HG03045 (cell line): ENCODE data around the gene MCM3.
A peak's percentile ranks its signal among the peaks of the same experiment; 100 is the strongest.

Source experiments
- ATAC-seq: cut with Tn5 transposase; IDR thresholded peaks from one replicate; pipeline ENCODE4 v1.9.1; 2021; ENCODE audit warnings: mild to moderate bottlenecking, moderate library complexity; ENCODE audit not compliant: unreplicated experiment

Gene MCM3

DNA sequence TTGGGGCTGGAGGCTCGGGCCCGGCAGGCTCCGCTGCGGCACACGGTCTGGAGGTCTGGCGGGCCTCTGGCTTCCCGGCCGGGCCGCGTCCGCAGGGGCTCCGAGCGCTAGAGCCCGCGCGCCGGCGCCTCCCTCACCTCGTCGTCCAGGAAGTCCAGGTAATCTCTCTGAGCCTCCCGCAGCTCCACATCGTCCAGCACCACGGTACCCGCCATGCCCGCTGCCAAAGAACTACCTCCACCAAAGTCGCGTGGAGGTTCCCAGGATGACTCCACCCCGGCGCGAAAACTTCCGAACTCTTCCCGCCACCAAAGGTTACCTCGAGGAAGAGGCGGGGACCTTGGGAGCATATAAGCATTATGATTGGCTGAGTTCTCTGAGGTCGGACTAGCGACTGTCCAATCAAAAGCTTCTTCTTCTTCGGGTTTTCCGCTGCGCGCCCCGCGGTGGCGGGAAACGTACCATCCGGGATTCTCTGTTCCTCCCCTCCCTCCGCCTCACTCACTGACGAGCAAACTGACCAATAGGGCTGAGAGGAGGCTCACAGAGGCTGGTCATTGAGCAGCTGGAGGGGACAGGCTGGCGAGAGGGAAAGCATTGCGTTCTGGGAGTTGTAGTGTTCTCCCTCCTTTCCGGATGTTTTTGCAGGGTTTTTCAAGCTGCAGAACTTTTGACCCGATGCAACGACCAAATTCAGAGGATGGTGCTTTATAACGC is at the start of gene MCM3:
Gene MCM3 (minus strand): TSS at position 283 of the 717 bp plus-strand sequence. CDS start 68 bp downstream, at position 215.
- peak; percentile 99 for ATAC-seq

DNA sequence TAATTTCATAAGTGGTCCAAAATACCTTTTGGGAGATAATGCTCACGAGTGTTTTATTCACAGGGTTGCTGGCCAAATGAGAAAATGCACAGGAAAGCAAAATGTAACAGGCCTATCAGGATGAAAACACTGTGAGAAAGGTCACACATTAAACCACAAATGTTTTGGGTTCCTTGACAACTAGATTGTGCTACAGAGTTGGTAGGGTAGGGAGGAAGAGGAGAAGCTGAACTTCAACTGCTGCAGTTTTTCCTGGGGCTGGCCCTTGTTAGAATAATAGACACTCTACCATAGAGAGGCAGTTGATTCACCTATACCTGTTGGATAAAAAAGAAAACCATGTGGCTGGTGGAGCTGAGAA is 49.3 kb upstream of the MCM3 start:
- no peak for ATAC-seq

- ATAC-seq = no peak
These were observed 47.4 kb upstream of the MCM3 start for GRCh38 chr6:52331793-52332457.

DNA sequence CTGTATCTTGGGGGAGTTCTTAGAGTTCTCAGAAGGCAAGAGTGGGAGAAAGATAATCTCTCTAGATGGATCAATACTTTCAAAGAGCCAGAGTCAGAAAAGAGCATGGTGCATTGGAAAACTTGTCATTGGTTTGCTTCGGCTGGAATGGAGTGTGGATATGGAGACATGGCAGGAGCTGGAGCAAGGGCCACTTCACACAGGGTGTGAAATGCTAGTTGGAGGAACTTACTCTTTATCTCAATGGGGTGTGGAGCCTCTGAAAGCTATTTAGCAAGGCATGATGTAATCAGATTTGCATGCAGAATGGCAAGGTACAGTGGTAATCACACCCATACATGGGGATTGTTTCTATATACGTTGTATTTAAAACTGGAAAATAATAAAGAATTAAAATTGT is 45.9 kb upstream of the MCM3 start:
- no peak for ATAC-seq

- no peak for ATAC-seq
These were observed 44.2 kb upstream of the MCM3 start for GRCh38 chr6:52328729-52329128.

GRCh38 chr6:52328303-52328662 is 43.7 kb upstream of the MCM3 start:
- no peak for ATAC-seq

DNA sequence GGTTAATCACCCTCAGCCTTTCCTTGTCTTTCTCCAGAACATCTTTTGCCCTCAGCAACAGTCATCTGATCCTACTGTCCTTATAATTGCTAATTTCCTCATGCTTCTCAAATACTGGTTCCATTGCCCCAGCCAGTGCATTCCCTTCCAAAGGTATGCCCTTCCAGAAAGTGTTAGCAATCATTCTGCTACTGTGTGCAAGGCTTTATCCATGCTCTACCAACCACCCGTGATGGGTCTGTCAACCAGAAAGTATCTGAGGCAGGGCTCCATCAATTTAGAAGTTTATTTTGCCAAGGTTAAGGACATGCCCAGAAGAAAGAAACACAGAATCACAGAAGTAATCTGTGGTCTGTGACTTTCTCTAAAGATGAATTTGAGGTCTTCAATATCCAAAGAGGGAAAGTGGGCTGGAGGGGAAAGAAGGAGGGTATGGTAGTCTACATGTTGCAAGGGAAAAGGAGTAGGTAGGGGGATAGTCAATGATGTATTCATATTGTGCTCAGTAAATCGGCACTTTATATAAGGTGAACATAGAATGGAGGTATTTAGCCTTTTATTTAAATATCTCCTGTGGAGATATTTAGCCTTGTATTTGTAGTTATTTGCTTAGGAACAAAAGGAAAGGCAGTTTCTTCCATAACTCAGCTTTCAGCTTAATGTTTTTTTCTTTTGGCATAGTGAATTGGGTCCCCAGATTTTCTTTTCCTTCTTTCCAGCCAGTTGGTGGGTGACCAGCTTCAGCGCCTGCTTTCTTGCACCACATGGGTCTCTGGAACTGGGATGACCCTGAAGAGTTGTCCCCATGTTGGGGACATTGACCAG is 42.2 kb upstream of the MCM3 start:
- ATAC-seq = no peak

DNA sequence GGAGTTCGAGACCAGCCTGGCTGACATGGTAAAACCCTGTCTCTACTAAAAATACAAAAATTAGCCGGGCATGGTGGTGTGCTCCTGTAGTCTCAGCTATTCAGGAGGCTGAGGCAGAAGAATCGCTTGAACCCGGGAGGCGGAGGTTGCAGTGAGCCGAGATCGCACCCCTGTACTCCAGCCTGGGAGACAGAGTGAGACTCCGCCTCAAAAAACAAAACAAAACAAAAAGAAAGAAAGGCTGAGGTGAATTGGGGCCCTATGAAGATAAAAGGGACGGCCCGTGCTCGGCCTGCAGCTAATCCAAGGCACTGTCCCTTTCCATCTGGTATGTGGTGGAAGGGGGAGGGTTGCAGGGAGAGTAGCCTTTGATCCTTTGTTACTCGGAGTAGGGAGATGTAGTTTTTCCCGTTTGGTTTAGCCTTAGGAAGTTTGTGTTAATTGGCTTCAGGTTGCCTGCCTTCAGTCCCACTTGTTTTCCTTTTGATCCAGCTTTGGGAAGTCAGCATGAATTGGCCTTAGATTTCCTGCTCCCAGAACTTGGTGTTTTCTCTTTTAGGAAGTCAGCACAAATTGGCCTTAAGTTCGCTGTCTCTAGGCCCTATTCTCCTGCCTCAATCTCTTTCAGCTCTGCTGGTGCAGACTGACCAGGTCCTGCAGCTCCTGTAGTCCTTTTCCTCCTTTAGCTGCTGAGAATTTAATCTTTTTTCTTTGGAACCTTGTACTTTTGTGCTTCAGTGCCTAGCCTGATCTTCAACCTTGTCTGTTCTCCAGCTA is 41.3 kb upstream of the MCM3 start:
- no peak for ATAC-seq

GRCh38 chr6:52324189-52324588 is 39.6 kb upstream of the MCM3 start:
- ATAC-seq = no peak

DNA sequence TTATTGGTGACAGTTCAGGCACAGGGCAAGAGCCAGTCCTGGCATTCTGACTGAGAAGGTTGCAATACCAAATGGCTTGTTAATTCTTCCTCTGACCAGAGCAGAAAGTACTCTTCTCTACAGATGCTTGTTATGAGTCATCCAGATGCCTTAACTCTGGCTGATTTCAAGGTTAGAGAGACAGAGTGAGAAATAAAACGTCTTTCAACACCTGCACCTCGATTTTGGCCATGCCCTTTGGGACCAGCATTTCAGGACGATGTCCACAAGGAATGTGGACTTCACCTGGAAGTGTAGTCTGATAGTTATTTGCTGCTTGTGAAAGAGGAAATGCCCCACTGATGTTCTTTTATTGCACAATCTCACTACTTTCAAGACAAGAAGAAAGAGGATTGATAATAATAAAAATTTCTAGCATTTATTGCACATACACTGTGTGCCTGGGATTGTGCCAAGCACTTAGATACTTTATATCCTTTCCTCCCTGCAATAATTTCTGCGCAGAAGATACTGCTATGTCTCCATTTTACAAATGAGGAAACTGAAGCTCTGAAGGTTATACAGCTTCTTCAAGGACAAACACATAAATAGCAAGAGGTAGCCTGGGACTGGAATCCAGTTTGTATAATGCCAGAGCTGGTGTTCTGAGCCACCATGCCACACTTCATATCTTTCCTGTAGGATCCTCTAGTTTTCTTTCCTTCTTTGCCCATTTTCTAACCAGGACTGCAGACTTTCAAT is 33.5 kb upstream of the MCM3 start:
- ATAC-seq = peak; percentile 95

DNA sequence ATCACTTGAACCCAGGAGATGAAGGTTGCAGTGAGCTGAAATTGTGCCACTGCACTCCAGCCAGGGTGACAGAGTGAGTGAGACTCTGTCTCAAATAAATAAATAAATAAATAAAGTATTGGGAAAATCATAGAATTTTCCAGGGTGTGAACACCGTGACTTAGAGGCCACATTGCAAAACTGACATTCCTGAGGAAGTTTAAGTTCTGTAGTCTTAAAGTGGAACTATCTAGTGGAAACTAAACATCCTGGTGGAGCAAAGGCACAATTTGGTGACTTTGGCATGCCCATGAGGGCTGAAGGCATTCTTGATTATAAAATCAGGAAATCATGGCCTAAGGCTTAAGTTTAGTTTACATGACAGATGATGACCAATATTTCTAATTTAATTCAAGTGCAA is 32.7 kb upstream of the MCM3 start:
- ATAC-seq = no peak

GRCh38 chr6:52314752-52315151 is 30.2 kb upstream of the MCM3 start:
- ATAC-seq = no peak

- no peak for ATAC-seq
These were observed 27.9 kb upstream of the MCM3 start for GRCh38 chr6:52312461-52312860.

DNA sequence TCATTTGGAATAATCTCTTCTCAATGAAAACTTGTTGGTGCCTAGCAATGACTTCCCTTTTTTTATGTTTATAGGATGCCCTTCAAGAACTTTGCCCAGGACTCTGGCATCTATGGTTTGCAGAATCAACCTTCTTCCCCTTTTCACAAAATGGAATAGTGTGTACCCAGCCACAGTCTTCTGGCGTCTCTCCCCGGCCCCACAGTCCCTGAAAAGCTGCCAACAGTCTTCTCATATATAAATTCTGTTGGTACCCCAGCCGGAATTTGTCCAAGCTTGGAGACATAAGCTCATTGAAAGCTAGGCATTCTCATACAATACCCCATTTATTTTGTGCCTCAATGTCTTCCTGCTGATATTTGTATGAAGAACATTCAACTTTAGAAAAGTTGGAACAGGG is 26.4 kb upstream of the MCM3 start:
- ATAC-seq = no peak

DNA sequence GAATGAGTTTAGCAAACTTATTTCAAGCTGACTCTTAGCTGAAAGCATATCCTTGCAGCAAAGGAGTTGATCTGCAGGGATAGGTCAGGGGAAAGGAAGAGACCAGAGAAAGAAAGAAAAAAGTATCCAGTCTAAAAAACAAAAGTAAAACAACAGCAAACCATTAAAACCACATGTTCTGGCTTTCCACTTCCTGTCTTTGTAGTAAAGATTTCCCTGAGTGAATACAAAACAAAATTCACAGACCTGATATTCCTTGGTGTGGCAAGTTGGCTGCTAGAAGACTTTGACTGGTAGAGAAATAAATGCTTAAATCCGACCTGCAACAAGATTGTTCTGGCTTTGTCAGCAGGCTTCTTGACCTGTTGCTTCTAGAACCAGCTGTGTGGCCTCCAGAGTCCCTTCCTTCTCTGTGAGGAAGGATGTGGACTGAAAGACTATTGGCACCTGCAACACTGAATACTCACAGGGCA is 23.4 kb upstream of the MCM3 start:
- no peak for ATAC-seq

DNA sequence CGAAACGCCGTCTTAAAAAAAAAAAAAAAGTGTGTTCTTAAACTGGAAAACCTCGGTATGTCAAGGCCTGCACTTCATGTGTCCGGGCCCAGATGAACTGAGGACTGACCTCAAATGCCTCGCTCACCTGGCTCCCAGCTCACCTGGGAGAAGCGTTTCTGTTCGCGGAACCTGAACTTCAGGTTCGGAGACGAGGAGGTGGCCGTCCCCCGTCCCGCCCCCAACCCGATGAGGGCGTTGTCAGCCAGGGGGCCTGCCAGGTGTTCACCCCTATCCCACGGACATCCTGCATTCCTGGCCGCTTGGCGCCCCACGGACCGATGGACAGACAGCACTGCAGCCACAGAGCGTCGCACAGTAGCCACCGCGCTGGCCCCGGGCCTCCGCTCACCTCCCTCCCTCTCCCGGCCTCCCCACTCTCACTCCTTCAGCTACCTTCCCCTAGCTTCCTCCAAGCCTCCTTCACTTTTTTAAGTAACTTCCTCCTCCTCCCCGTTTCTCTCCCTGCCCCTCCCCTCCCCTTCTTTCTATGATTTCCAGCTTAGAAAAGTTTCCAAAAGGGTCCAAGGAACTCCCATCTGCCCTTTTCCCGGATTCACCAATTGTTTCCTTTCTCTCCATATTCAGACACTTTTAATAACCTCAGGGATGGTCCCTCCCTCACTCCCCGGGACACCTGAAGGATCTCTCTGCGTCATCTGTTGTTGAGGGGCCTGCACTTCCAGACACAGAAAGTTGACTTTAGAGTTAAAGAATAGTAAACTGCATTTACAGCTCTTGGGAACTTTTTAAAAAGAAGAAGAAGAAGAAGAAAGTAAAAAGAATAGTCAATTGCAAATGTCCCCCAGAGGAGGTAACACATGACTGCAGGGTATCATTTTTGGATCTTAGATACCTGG is 22.7 kb upstream of the MCM3 start:
- ATAC-seq = no peak

DNA sequence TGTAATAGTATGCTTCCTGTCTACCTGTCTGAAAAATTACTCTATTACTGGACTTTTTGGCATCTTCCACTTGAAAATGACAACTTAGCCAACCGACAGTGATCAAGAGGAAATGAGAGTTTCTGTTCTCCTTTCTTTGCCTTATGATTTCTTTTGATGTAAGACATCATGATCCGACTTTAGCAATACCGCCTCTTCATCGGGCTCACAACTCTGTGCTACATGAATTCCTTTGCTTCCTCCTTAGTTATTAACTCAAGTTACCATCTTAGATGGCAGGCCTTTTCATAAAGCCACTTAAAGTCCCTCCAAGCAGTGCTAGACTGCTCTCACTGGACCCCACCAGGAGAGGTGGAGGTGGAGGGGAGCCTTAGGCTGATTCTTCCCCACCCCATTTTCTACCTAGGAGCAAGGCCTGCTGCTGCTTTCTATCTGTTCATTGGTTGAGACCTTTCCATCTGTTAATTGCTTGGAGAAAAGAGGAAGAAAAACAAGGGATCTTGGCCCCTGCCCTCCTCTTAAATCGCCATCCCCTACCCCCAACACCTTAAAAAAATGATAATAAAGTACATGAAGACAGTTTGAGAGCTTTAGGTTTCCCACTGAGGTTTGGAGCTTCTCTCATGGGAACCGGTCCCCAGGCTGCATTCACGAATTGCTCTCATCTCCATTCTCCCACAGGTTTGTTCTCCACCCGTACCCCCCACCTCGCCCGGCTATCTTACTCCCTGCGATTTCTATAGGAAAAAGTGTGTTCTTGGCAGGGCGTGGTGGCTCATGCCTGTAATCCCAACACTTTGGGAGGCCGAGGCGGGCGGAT is 21.6 kb upstream of the MCM3 start:
- ATAC-seq = no peak

DNA sequence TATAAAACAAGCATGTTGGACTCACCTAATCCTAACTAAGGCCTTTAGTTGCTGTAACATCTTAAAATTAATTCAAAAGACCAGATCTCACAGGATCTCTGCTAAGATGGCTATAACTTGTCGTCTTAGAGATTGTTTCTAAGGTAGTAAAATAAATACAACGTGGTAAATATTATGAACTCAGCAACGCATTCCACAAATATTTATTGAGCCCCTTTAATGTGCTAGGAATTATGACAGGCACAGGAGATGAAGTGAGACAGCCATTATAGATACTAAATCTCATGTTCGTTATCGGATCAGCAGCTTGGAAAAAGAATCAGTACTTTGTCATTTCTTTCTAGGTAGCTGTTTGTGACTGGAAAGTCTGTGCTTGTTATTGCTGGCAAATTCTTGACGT is 20.9 kb upstream of the MCM3 start:
- ATAC-seq = no peak

GRCh38 chr6:52304983-52305390 is 20.4 kb upstream of the MCM3 start:
- peak; percentile 80 for ATAC-seq
